ENCODE measurements around the gene CHRNA5. TPM values are rescaled to one million over a fixed set of nuclear protein-coding genes. Genes with fewer than 3 reads are reported as not detected.

The CHRNA5 gene
- polyA plus RNA-seq, 3 donors: 0.19 TPM; not detected in 2

DNA sequence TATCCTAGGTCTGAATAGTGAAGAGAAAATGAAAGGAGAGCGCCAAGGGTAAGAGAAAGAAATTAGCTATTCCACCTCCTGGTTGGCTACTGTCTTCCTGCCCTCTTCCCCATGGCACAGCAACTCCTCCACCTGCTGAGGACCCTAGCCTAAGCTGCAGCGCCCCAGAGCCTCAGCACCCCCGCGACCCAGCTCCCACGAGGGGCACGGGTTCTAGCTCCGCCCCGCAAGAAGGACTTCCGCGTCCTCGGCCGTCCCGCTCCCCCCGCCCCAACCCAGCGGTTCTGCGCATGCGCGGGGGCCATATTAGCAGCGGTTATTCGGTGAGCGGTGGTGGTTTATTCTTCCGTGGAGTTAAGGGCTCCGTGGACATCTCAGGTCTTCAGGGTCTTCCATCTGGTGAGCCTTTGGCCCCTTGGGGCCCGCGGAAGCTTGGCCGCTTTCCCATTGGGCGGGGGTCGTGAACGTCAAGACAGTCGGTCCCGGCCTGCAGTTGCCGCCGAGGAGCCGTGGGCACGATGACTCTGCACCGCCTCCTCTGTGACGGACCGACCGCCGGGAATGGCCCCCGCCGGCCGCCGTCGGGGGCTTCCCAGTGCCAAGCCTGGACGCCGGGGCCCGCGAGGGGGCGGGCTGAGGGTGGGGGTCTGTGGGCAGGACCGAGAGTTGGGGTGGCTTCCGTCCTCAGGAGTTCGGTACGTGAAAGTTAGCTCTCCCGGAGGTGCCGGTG is 25.0 kb upstream of the CHRNA5 start, which contains the start of gene PSMA4:
PSMA4 (plus strand) TSS at position 304 of the 730 bp plus-strand sequence. CDS start 1,484 bp downstream, outside the sequence.
- 0% methylated on average over 53 of the region's 56 CpGs for WGBS (ENCODE audit: insufficient coverage)
- Histone ChIP-seq H2AFZ (ENCODE audit: insufficient read depth, low read depth, low read length, poor library complexity, severe bottlenecking) (peak within 1 kb of the TSS; percentile 86), H3K9ac (ENCODE audit: insufficient read depth, low read length, poor library complexity, severe bottlenecking) (peak within 1 kb of the TSS; percentile 97), H3K4me1 (ENCODE audit: control insufficient read depth in 1 of 2, insufficient read depth in 2 of 2, low read length in 2 of 2) (peaks cover 16 to 21% of the 10 kb centered on the region in 2 donors), H3K79me2 (ENCODE audit: insufficient read depth, low read length) (peaks cover 42% of the 10 kb centered on the region), H3K27ac (ENCODE audit: low read depth in 1 of 2, low read length in 2 of 2) (peak within 1 kb of the TSS; percentile 94 to 97), H3K27me3 (ENCODE audit: control insufficient read depth in 2 of 2, insufficient read depth in 2 of 2, low read length in 2 of 2) (no peaks in the 10 kb centered on the region), H3K9me3 (replicated peaks in 1 of 2; ENCODE audit: control insufficient read depth in 1 of 2, insufficient read depth in 1 of 2, low read length in 2 of 2) (no peaks in the 10 kb centered on the region), H3K4me2 (replicated peaks; ENCODE audit: extremely low read depth, low read length, poor library complexity, severe bottlenecking) (peak within 1 kb of the TSS; percentile 96), H3K36me3 (replicated peaks in 1 of 2; ENCODE audit: control insufficient read depth in 1 of 2, insufficient read depth in 2 of 2, low read length in 2 of 2) (peaks cover 19 to 33% of the 10 kb centered on the region in 2 donors), H3K4me3 (replicated peaks in 1 of 3; ENCODE audit: low read depth in 2 of 3, low read length in 3 of 3) (peak within 1 kb of the TSS; percentile 67 to 89 (median 77)), H4K20me1 (ENCODE audit: insufficient read depth, low read length) (peaks cover 21% of the 10 kb centered on the region)
- H3K4me1 Mint-ChIP-seq: peaks cover 27% of the 10 kb centered on the region
- peak; percentile 83 to 89 (median 84) for DNase-seq
- peaks cover 20 to 32% of the 10 kb centered on the region in 2 donors for H3K36me3 Mint-ChIP-seq
- peaks cover 0 to 2% (median 1%) of the 10 kb centered on the region in 3 donors for H3K27me3 Mint-ChIP-seq (ENCODE audit: low read depth in 3 of 3)
- H3K27ac Mint-ChIP-seq: peak within 1 kb of the TSS; percentile 98 to 100 (median 99)
- TF ChIP-seq, protein P1, sequence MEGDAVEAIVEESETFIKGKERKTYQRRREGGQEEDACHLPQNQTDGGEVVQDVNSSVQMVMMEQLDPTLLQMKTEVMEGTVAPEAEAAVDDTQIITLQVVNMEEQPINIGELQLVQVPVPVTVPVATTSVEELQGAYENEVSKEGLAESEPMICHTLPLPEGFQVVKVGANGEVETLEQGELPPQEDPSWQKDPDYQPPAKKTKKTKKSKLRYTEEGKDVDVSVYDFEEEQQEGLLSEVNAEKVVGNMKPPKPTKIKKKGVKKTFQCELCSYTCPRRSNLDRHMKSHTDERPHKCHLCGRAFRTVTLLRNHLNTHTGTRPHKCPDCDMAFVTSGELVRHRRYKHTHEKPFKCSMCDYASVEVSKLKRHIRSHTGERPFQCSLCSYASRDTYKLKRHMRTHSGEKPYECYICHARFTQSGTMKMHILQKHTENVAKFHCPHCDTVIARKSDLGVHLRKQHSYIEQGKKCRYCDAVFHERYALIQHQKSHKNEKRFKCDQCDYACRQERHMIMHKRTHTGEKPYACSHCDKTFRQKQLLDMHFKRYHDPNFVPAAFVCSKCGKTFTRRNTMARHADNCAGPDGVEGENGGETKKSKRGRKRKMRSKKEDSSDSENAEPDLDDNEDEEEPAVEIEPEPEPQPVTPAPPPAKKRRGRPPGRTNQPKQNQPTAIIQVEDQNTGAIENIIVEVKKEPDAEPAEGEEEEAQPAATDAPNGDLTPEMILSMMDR (IDR thresholded peaks at IDR 0.05): no peak
- H3K9me3 Mint-ChIP-seq: peaks cover 0 to 3% (median 0%) of the 10 kb centered on the region in 7 donors
- intact Hi-C loops (cut with micrococcal nuclease): loop anchor here (5.0 kb wide), 2 partner anchors 103 to 243 kb away; partner anchors contain the start of genes IREB2 (in 2 of the 2) and SKIC8 (in 1 of the 2)
- peak within 1 kb of the TSS; percentile 94 to 98 for H3K4me3 Mint-ChIP-seq

DNA sequence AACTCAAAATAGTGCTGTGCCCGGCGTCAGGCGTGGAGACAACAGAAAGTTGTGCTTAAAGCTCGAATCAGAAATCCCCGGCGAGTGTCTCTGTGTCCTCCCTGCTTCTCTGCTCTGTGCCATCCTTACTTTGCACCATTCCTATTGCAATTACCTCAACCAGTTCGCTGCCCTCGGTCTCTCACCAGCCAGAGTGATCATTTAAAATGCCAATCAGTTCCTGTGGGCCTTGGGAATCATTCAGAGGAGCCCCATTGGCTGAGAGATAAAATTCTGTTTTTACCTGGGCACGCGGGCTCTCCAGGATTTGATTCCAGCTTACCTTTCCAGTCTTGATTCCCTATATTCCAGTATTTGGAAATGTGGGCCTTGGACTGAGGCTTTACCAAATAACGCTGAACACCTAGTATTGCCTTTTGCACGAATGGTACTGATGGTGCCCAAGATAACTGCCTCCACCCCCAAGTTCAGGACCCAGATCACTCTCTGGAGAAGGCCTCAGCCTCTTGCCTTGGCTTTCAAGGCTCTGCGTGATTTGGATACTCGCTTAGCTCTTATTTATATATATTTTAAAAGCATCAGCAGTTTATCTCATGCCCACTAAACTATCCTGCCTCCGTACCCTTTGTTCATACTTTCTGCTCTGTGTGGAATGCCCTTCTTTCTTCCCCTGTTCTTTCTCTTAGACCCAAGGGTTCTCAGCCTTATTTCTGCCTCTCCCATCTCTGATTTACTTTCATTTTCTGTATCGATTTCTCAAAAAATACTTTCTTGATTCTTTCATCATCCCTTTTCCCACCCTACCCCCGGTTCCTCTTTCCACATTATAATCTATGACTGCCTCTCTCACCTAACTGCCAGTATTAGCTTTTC is 24.2 kb upstream of the CHRNA5 start:
- TF ChIP-seq, protein P1 (IDR thresholded peaks at IDR 0.05): no peak
- H3K27me3 ChIP-seq (ENCODE audit: control insufficient read depth in 2 of 2, insufficient read depth in 2 of 2, low read length in 2 of 2): no peaks in the 10 kb centered on the region
- H3K79me2 ChIP-seq (ENCODE audit: insufficient read depth, low read length): peaks cover 42% of the 10 kb centered on the region
- H3K9me3 ChIP-seq (replicated peaks in 1 of 2; ENCODE audit: control insufficient read depth in 1 of 2, insufficient read depth in 1 of 2, low read length in 2 of 2): no peaks in the 10 kb centered on the region
- peak overlapping the region; percentile 97 for H3K9ac ChIP-seq (ENCODE audit: insufficient read depth, low read length, poor library complexity, severe bottlenecking)
- 4% methylated on average over 13 of the region's 17 CpGs for WGBS (ENCODE audit: insufficient coverage)
- peaks cover 16 to 21% of the 10 kb centered on the region in 2 donors for H3K4me1 ChIP-seq (ENCODE audit: control insufficient read depth in 1 of 2, insufficient read depth in 2 of 2, low read length in 2 of 2)
- peak overlapping the region; percentile 86 for H2AFZ ChIP-seq (ENCODE audit: insufficient read depth, low read depth, low read length, poor library complexity, severe bottlenecking)
- intact Hi-C loops (cut with micrococcal nuclease): loop anchor here (5.0 kb wide), 2 partner anchors 104 to 244 kb away; partner anchors contain the start of genes IREB2 (in 2 of the 2) and SKIC8 (in 1 of the 2)
- Mint-ChIP-seq H3K4me1 (peaks cover 26% of the 10 kb centered on the region), H3K27me3 (ENCODE audit: low read depth in 3 of 3) (peaks cover 0 to 2% (median 1%) of the 10 kb centered on the region in 3 donors), H3K9me3 (peaks cover 0 to 3% (median 0%) of the 10 kb centered on the region in 7 donors), H3K4me3 (peak overlapping the region; percentile 94 to 98), H3K36me3 (peaks cover 28 to 40% of the 10 kb centered on the region in 2 donors), H3K27ac (peak overlapping the region; percentile 98 to 100 (median 99))
- peak; percentile 23 to 63 (median 52) for DNase-seq
- peak overlapping the region; percentile 94 to 97 for H3K27ac ChIP-seq (ENCODE audit: low read depth in 1 of 2, low read length in 2 of 2)
- peaks cover 27% of the 10 kb centered on the region for H4K20me1 ChIP-seq (ENCODE audit: insufficient read depth, low read length)
- H3K4me3 ChIP-seq (replicated peaks in 1 of 3; ENCODE audit: low read depth in 2 of 3, low read length in 3 of 3): peak overlapping the region; percentile 67 to 89 (median 77)
- peaks cover 27 to 41% of the 10 kb centered on the region in 2 donors for H3K36me3 ChIP-seq (replicated peaks in 1 of 2; ENCODE audit: control insufficient read depth in 1 of 2, insufficient read depth in 2 of 2, low read length in 2 of 2)
- H3K4me2 ChIP-seq (replicated peaks; ENCODE audit: extremely low read depth, low read length, poor library complexity, severe bottlenecking): peak overlapping the region; percentile 96

All from CD14-positive monocyte (primary cell).